ENCODE data around the gene MCM5. TPM values are rescaled to one million over a fixed set of nuclear protein-coding genes. Genes with fewer than 3 reads are reported as not detected.

The MCM5 gene
- total RNA-seq, 2 donors from 2014 or later: 155 to 179 TPM

- Mint-ChIP-seq H3K36me3 (ENCODE audit: low read depth) (no peaks in the 10 kb centered on the region), H3K27ac (peak overlapping the region; percentile 64), H3K9me3 (no peaks in the 10 kb centered on the region), H3K27me3 (ENCODE audit: insufficient read depth) (peaks cover 2% of the 10 kb centered on the region), H3K4me1 (no peaks in the 10 kb centered on the region), H3K4me3 (no peak overlapping the region)
- DNase-seq: no peak
- Histone ChIP-seq H3K27me3 (ENCODE audit: control insufficient read depth, insufficient read depth, low read length, poor library complexity, severe bottlenecking) (no peaks in the 10 kb centered on the region), H3K36me3 (ENCODE audit: control insufficient read depth, insufficient read depth, low read length) (no peaks in the 10 kb centered on the region), H3K4me3 (ENCODE audit: low read length) (no peak overlapping the region), H3K4me1 (ENCODE audit: control insufficient read depth, insufficient read depth, low read length) (no peaks in the 10 kb centered on the region), H3K9me3 (ENCODE audit: control insufficient read depth, low read length) (no peaks in the 10 kb centered on the region), H3K9ac (ENCODE audit: extremely low read depth, low read length, poor library complexity, severe bottlenecking) (no peak overlapping the region), H3K27ac (ENCODE audit: low read depth, low read length) (no peak overlapping the region)
- TF ChIP-seq CTCF (conservative IDR thresholded peaks at IDR 0.05): no peak
- WGBS, 2 experiments (ENCODE audit: insufficient coverage in 1 of 2, insufficient read length in 1 of 2): 87% methylated on average over 3 to 6 of the region's 6 CpGs
Observed at GRCh38 chr22:35357883-35358621, 41.9 kb upstream of the MCM5 start.

GRCh38 chr22:35359380-35360065 lies 40.4 kb upstream of the MCM5 start:
- no peak overlapping the region for H3K27ac ChIP-seq (ENCODE audit: low read depth, low read length)
- Mint-ChIP-seq H3K27me3 (ENCODE audit: insufficient read depth) (peaks cover 2% of the 10 kb centered on the region), H3K4me3 (no peak overlapping the region), H3K4me1 (no peaks in the 10 kb centered on the region), H3K9me3 (no peaks in the 10 kb centered on the region), H3K27ac (peak overlapping the region; percentile 36), H3K36me3 (ENCODE audit: low read depth) (no peaks in the 10 kb centered on the region)
- H3K27me3 ChIP-seq (ENCODE audit: control insufficient read depth, insufficient read depth, low read length, poor library complexity, severe bottlenecking): no peaks in the 10 kb centered on the region
- no peaks in the 10 kb centered on the region for H3K9me3 ChIP-seq (ENCODE audit: control insufficient read depth, low read length)
- no peak overlapping the region for H3K4me3 ChIP-seq (ENCODE audit: low read length)
- no peak for TF ChIP-seq CTCF (conservative IDR thresholded peaks at IDR 0.05)
- no peaks in the 10 kb centered on the region for H3K4me1 ChIP-seq (ENCODE audit: control insufficient read depth, insufficient read depth, low read length)
- H3K9ac ChIP-seq (ENCODE audit: extremely low read depth, low read length, poor library complexity, severe bottlenecking): no peak overlapping the region
- no peaks in the 10 kb centered on the region for H3K36me3 ChIP-seq (ENCODE audit: control insufficient read depth, insufficient read depth, low read length)
- DNase-seq: no peak
- WGBS, 2 experiments (ENCODE audit: insufficient coverage in 1 of 2, insufficient read length in 1 of 2): 81 to 84% methylated on average over 6 to 9 of the region's 9 CpGs

- Mint-ChIP-seq H3K36me3 (ENCODE audit: low read depth) (no peaks in the 10 kb centered on the region), H3K4me1 (no peaks in the 10 kb centered on the region), H3K27me3 (ENCODE audit: insufficient read depth) (peaks cover 2% of the 10 kb centered on the region), H3K27ac (no peak overlapping the region), H3K4me3 (no peak overlapping the region), H3K9me3 (no peaks in the 10 kb centered on the region)
- Histone ChIP-seq H3K4me3 (ENCODE audit: low read length) (no peak overlapping the region), H3K36me3 (ENCODE audit: control insufficient read depth, insufficient read depth, low read length) (no peaks in the 10 kb centered on the region), H3K9me3 (ENCODE audit: control insufficient read depth, low read length) (no peaks in the 10 kb centered on the region), H3K27me3 (ENCODE audit: control insufficient read depth, insufficient read depth, low read length, poor library complexity, severe bottlenecking) (no peaks in the 10 kb centered on the region), H3K4me1 (ENCODE audit: control insufficient read depth, insufficient read depth, low read length) (no peaks in the 10 kb centered on the region), H3K27ac (ENCODE audit: low read depth, low read length) (no peak overlapping the region), H3K9ac (ENCODE audit: extremely low read depth, low read length, poor library complexity, severe bottlenecking) (no peak overlapping the region)
- WGBS, 2 experiments (ENCODE audit: insufficient coverage in 1 of 2, insufficient read length in 1 of 2): 92 to 100% methylated on average over 4 to 6 of the region's 6 CpGs
- TF ChIP-seq CTCF (conservative IDR thresholded peaks at IDR 0.05): no peak
- DNase-seq: no peak
Observed at GRCh38 chr22:35361001-35361558, 38.9 kb upstream of the MCM5 start.
